ENCODE results near the gene EXOC3L2.
"Not testable (repeated sequence)": the region's sequence is repeated elsewhere in the genome, so short reads cannot be mapped to it uniquely, and the experiment has no call there.

The EXOC3L2 gene

DNA sequence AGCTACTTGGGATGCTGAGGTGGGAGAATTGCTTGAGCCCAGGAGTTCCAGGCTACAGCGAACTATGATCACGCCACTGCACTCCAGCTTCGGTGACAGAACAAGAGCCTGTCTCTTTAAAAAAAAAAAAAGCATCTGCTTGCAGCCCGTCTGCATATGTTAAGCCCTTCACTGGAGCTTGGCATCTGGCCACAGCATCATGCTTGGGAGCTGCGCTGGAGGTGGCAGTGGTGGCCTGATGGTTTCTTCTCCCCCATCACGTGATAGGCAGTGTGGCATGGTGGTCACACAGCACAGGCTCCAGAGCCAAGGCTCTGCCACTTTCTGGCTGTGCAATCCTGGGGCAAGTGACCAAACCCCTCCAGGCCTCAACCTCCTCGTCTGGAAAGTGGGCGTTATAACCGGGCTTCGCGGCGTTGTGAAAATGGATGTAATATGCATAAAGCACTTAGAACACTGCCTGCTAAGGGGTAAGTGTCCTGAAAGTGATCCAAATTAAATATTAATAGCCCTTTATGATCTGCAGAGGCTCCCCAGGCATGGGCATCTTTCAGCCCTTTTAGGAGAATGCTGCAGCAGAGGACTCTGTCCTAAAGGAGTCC, 30.3 kb upstream of the EXOC3L2 start:
- Histone ChIP-seq H3K27me3 (no peaks in the 10 kb centered on the region), H3K36me3 (peaks cover 7% of the 10 kb centered on the region), H3K9me3 (no peaks in the 10 kb centered on the region), H3K4me1 (peaks cover 10% of the 10 kb centered on the region), H3K4me3 (ENCODE audit: low read depth, low read length) (no peak overlapping the region)
- TF ChIP-seq, protein P1, sequence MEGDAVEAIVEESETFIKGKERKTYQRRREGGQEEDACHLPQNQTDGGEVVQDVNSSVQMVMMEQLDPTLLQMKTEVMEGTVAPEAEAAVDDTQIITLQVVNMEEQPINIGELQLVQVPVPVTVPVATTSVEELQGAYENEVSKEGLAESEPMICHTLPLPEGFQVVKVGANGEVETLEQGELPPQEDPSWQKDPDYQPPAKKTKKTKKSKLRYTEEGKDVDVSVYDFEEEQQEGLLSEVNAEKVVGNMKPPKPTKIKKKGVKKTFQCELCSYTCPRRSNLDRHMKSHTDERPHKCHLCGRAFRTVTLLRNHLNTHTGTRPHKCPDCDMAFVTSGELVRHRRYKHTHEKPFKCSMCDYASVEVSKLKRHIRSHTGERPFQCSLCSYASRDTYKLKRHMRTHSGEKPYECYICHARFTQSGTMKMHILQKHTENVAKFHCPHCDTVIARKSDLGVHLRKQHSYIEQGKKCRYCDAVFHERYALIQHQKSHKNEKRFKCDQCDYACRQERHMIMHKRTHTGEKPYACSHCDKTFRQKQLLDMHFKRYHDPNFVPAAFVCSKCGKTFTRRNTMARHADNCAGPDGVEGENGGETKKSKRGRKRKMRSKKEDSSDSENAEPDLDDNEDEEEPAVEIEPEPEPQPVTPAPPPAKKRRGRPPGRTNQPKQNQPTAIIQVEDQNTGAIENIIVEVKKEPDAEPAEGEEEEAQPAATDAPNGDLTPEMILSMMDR (IDR thresholded peaks at IDR 0.05; ENCODE audit: low read depth, low read length), result no peak
- DNase-seq, result peak; percentile 86

DNA sequence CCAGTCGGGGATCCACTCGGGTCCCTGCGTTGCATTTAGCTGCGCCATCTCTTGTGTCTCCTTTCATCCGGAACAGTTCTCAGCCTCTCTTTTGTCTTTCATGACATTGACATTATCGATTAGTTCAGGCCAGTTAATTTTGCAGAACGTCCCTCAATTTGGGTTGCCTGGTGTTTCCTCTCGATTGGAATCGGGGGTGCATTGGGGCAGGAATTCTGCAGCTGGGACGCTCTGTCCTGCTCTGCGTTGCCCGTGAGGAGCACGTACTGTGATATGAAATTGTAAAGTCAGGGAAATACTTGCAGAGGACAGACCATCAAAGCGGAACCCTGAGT, 28.3 kb upstream of the EXOC3L2 start:
- peaks cover 3% of the 10 kb centered on the region for H3K36me3 ChIP-seq

DNA sequence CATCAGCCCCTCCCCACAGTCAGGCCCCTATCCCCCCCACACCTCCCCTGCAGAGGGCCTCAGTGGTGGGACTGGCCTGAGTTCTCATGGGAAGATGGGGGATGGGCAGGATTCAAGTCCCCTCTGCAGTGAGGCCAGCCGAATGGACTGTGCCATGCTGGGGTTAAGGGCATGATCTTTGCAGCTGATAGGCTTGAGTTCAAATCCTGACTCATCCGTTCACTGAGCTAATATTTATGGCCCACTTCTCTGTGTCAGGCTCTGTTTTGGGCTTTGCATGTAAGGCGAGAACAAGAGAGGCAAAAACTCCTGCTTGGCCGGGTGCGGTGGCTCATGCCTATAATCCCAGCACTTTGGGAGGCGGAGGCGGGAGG, 26.5 kb upstream of the EXOC3L2 start:
- H3K36me3 ChIP-seq, result no peaks in the 10 kb centered on the region; the same call in none of the 2 replicates
- TF ChIP-seq, protein P1 (IDR thresholded peaks at IDR 0.05; ENCODE audit: low read depth, low read length), result no peak
- H3K9me3 ChIP-seq, result no peaks in the 10 kb centered on the region
- no peak overlapping the region for H3K4me3 ChIP-seq (ENCODE audit: low read depth, low read length)
- no peak for DNase-seq
- no peaks in the 10 kb centered on the region for H3K27me3 ChIP-seq
- H3K4me1 ChIP-seq, result peaks cover 10% of the 10 kb centered on the region

More for the DNA sequence above, 28.3 kb upstream of the EXOC3L2 start:
- H3K9me3 ChIP-seq, result no peaks in the 10 kb centered on the region
- peaks cover 10% of the 10 kb centered on the region for H3K4me1 ChIP-seq
- no peak for DNase-seq
- no peaks in the 10 kb centered on the region for H3K27me3 ChIP-seq
- TF ChIP-seq, protein P1 (IDR thresholded peaks at IDR 0.05; ENCODE audit: low read depth, low read length), result no peak
- H3K4me3 ChIP-seq (ENCODE audit: low read depth, low read length), result peak overlapping the region; percentile 14; the same call in 1 of the 2 replicates

DNA sequence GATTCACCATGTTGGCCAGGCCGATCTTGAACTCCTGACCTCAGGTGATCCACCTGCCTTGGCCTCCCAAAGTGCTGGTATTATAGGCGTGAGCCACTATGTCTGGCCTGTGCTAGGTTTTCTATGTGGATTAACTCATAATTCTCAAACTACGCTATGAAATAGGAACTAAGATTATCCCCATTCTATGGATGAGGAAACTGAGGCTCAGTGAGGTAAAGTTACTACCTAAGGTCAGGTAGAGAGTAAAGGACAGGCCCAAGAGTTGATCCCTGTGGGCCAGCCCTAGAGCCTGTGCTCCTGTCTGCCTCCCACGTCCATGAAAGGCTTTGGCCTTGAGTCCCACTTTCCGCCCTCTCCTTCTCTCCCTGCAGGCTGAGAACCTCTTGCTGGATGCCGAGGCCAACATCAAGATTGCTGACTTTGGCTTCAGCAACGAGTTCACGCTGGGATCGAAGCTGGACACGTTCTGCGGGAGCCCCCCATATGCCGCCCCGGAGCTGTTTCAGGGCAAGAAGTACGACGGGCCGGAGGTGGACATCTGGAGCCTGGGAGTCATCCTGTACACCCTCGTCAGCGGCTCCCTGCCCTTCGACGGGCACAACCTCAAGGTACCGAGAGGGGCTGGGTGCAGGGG, 26.0 kb upstream of the EXOC3L2 start:
- Histone ChIP-seq H3K36me3 (no peaks in the 10 kb centered on the region; the same call in none of the 2 replicates), H3K27me3 (no peaks in the 10 kb centered on the region), H3K9me3 (no peaks in the 10 kb centered on the region), H3K4me1 (peaks cover 10% of the 10 kb centered on the region), H3K4me3 (ENCODE audit: low read depth, low read length) (no peak overlapping the region)
- no peak for DNase-seq
- TF ChIP-seq, protein P1 (IDR thresholded peaks at IDR 0.05; ENCODE audit: low read depth, low read length), result no peak

DNA sequence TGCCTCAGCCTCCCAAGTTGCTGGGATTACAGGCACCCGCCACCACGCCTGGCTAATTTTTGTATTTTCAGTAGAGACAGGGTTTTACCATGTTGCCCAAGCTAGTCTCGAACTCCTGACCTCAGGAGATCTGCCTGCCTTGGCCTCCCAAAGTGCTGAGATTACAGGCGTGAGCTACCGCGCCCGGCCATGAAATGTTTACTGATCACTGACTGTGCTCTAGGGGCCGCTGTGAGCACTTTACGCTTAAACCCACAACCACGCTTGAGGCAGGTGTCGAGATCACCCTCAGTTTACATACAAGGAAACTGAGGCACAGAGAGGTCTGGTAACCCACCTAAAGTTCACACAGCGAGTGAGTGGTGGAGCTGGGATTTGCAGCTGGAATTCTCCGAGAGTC, 24.7 kb upstream of the EXOC3L2 start:
- not testable (repeated sequence) for DNase-seq; H3K9me3 ChIP-seq; H3K4me1 ChIP-seq; H3K4me3 ChIP-seq (ENCODE audit: low read depth, low read length); H3K27me3 ChIP-seq; H3K36me3 ChIP-seq

DNA sequence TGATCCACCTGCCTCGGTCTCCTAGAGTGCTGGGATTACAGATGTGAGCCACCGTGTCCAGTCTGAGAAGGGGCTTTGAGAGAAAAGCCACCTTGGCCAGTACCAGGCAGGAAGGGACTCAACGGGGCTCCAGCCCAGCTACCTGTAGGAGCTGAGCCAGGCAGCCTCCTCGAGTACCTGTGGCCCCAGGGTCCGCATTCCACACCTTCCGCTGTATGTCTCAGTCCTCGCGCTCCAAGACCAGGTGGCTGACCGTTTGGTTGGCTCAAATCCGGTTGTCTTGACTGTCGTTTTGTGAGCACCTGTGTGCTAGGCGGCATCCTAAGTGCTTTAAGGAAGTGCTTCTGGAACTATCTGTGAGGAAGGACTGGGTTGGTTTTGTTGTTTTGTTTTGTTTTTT, 22.1 kb upstream of the EXOC3L2 start:
- Histone ChIP-seq H3K4me3 (ENCODE audit: low read depth, low read length) (no peak overlapping the region), H3K4me1 (no peaks in the 10 kb centered on the region), H3K27me3 (no peaks in the 10 kb centered on the region), H3K9me3 (no peaks in the 10 kb centered on the region), H3K36me3 (no peaks in the 10 kb centered on the region; the same call in 1 of the 2 replicates)
- TF ChIP-seq, protein P1 (IDR thresholded peaks at IDR 0.05; ENCODE audit: low read depth, low read length), result no peak
- DNase-seq, result no peak
